ENCODE data around the gene MRPL55.

The MRPL55 gene

GRCh38 chr1:228097333-228098081, 11.6 kb downstream of the MRPL55 start:
- peak overlapping the region; percentile 68 for H3K27ac Mint-ChIP-seq
- no peak overlapping the region for H3K4me3 Mint-ChIP-seq
- peaks cover 9% of the 10 kb centered on the region for H3K4me1 Mint-ChIP-seq
- no peak for DNase-seq
- peaks cover 68% of the 10 kb centered on the region for H3K36me3 Mint-ChIP-seq (ENCODE audit: low read depth)
- no peak for TF ChIP-seq CTCF (IDR thresholded peaks at IDR 0.05)
- H3K27me3 Mint-ChIP-seq (ENCODE audit: low read depth, poor library complexity): peaks cover 3% of the 10 kb centered on the region
- peaks cover 34% of the 10 kb centered on the region for H3K9me3 Mint-ChIP-seq

GRCh38 chr1:228096416-228097332, 12.4 kb downstream of the MRPL55 start:
- Mint-ChIP-seq H3K27ac (no peak overlapping the region), H3K27me3 (ENCODE audit: low read depth, poor library complexity) (peaks cover 3% of the 10 kb centered on the region), H3K9me3 (peaks cover 42% of the 10 kb centered on the region), H3K4me3 (no peak overlapping the region), H3K4me1 (peaks cover 8% of the 10 kb centered on the region), H3K36me3 (ENCODE audit: low read depth) (peaks cover 76% of the 10 kb centered on the region)
- no peak for TF ChIP-seq CTCF (IDR thresholded peaks at IDR 0.05)
- no peak for DNase-seq

GRCh38 chr1:228095938-228096337, 13.2 kb downstream of the MRPL55 start:
- peaks cover 3% of the 10 kb centered on the region for H3K27me3 Mint-ChIP-seq (ENCODE audit: low read depth, poor library complexity)
- H3K27ac Mint-ChIP-seq: peak overlapping the region; percentile 90
- no peak for DNase-seq
- H3K9me3 Mint-ChIP-seq: peaks cover 50% of the 10 kb centered on the region
- no peak for TF ChIP-seq CTCF (IDR thresholded peaks at IDR 0.05)
- H3K4me3 Mint-ChIP-seq: no peak overlapping the region
- peaks cover under 1% of the 10 kb centered on the region for H3K4me1 Mint-ChIP-seq
- H3K36me3 Mint-ChIP-seq (ENCODE audit: low read depth): peaks cover 77% of the 10 kb centered on the region

- DNase-seq: no peak
- Mint-ChIP-seq H3K27me3 (ENCODE audit: low read depth, poor library complexity) (peaks cover 3% of the 10 kb centered on the region), H3K4me3 (no peak overlapping the region), H3K9me3 (peaks cover 50% of the 10 kb centered on the region), H3K4me1 (no peaks in the 10 kb centered on the region), H3K27ac (no peak overlapping the region), H3K36me3 (ENCODE audit: low read depth) (peaks cover 84% of the 10 kb centered on the region)
- no peak for TF ChIP-seq CTCF (IDR thresholded peaks at IDR 0.05)
Measured at GRCh38 chr1:228095161-228095560, 13.9 kb downstream of the MRPL55 start.

- Mint-ChIP-seq H3K4me3 (no peak overlapping the region), H3K27ac (no peak overlapping the region), H3K36me3 (ENCODE audit: low read depth) (peaks cover 83% of the 10 kb centered on the region), H3K4me1 (peaks cover 4% of the 10 kb centered on the region), H3K9me3 (peaks cover 50% of the 10 kb centered on the region), H3K27me3 (ENCODE audit: low read depth, poor library complexity) (peaks cover 3% of the 10 kb centered on the region)
- TF ChIP-seq CTCF (IDR thresholded peaks at IDR 0.05): no peak
- DNase-seq: no peak
Measured at GRCh38 chr1:228094432-228095016, 14.6 kb downstream of the MRPL55 start.

Measured in nephron progenitor cell (in vitro differentiated cells).